H9 (cell line): ENCODE data around the gene FREY1. TPM values are rescaled to one million over a fixed set of nuclear protein-coding genes. Genes with fewer than 3 reads are reported as not detected.
A peak's percentile ranks its signal among the peaks of the same experiment; 100 is the strongest.

Source experiments
- DNase-seq: peaks from one replicate; pipeline ENCODE4 v3.0.0-alpha.2; 2017
- H2AFZ ChIP-seq: one replicate; pipeline ENCODE4 v1.6.1; 2013; ENCODE audit warnings: mild to moderate bottlenecking, low read length, control low read depth, moderate library complexity
- H2AK5ac ChIP-seq: 2 replicates; pipeline ENCODE4 v1.6.1; 2013; ENCODE audit warnings: low read length, control low read depth, mixed read lengths; ENCODE audit not compliant: insufficient read length
- H2BK120ac ChIP-seq: one replicate; pipeline ENCODE4 v1.6.1; 2013; ENCODE audit warnings: low read depth, mild to moderate bottlenecking, low read length, control low read depth, inconsistent platforms; ENCODE audit not compliant: poor library complexity, severe bottlenecking
- H2BK12ac ChIP-seq: 2 replicates; pipeline ENCODE4 v1.6.1; 2013; ENCODE audit warnings: low read length, control low read depth, mixed read lengths, low read depth; ENCODE audit not compliant: insufficient read length
- H2BK15ac ChIP-seq: 2 replicates; pipeline ENCODE4 v1.6.1; 2013; ENCODE audit warnings: low read depth, low read length, control low read depth
- H2BK20ac ChIP-seq: one replicate; pipeline ENCODE4 v1.6.1; 2013; ENCODE audit warnings: low read depth, mild to moderate bottlenecking, low read length, control low read depth, inconsistent platforms; ENCODE audit not compliant: poor library complexity, severe bottlenecking
- H2BK5ac ChIP-seq: 2 replicates; pipeline ENCODE4 v1.6.1; 2013; ENCODE audit warnings: low read length, control low read depth, mixed read lengths; ENCODE audit not compliant: insufficient read length
- H3K14ac ChIP-seq: 2 replicates; pipeline ENCODE4 v1.6.1; 2013; ENCODE audit warnings: low read length, control low read depth; ENCODE audit not compliant: insufficient read depth
- H3K18ac ChIP-seq: 2 replicates; pipeline ENCODE4 v1.6.1; 2013; ENCODE audit warnings: low read depth, mild to moderate bottlenecking, mixed read lengths, low read length, control low read depth; ENCODE audit not compliant: insufficient read length
- H3K23ac ChIP-seq: 2 replicates; pipeline ENCODE4 v1.6.1; 2013; ENCODE audit warnings: low read length, control low read depth, mixed read lengths, low read depth; ENCODE audit not compliant: insufficient read length
- H3K23me2 ChIP-seq: 2 replicates; pipeline ENCODE4 v1.6.1; 2013; ENCODE audit warnings: low read depth, mild to moderate bottlenecking, mixed read lengths, low read length, control low read depth; ENCODE audit not compliant: insufficient read length, poor library complexity, severe bottlenecking
- H3K27ac ChIP-seq: 2 replicates; pipeline ENCODE4 v1.5.1; 2013; ENCODE audit warnings: low read length, control low read depth, mixed read lengths, low read depth; ENCODE audit not compliant: insufficient read length
- H3K27me3 ChIP-seq: 2 replicates; pipeline ENCODE4 v1.6.1; 2013; ENCODE audit warnings: low read length, control low read depth, inconsistent platforms; ENCODE audit not compliant: insufficient read depth
- H3K4ac ChIP-seq: 2 replicates; pipeline ENCODE4 v1.6.1; 2013; ENCODE audit warnings: low read depth, mild to moderate bottlenecking, control low read depth, inconsistent platforms, low read length, moderate library complexity
- H3K4me1 ChIP-seq: 2 replicates; pipeline ENCODE4 v1.6.1; 2013; ENCODE audit warnings: low read length, control low read depth, inconsistent platforms; ENCODE audit not compliant: insufficient read depth
- H3K4me2 ChIP-seq: 2 replicates; pipeline ENCODE4 v1.6.1; 2013; ENCODE audit warnings: low read length, control low read depth, mixed read lengths; ENCODE audit not compliant: insufficient read length, insufficient read depth
- H3K56ac ChIP-seq: 2 replicates; pipeline ENCODE4 v1.6.1; 2013; ENCODE audit warnings: low read depth, mild to moderate bottlenecking, mixed read lengths, low read length, control low read depth; ENCODE audit not compliant: insufficient read length
- H3K79me1 ChIP-seq: 2 replicates; pipeline ENCODE4 v1.6.1; 2013; ENCODE audit warnings: low read depth, mild to moderate bottlenecking, moderate library complexity, low read length, control low read depth, inconsistent platforms; ENCODE audit not compliant: insufficient read depth, poor library complexity, severe bottlenecking
- H3K79me2 ChIP-seq: 2 replicates; pipeline ENCODE4 v1.6.1; 2013; ENCODE audit warnings: low read length, control low read depth, inconsistent platforms; ENCODE audit not compliant: insufficient read depth
- H3K9ac ChIP-seq: 2 replicates; pipeline ENCODE4 v1.6.1; 2013; ENCODE audit warnings: low read length, control low read depth, mixed read lengths; ENCODE audit not compliant: insufficient read length; ENCODE audit errors: extremely low read depth
- H3K9me3 ChIP-seq: one replicate; pipeline ENCODE4 v1.6.1; 2013; ENCODE audit warnings: low read depth, low read length, inconsistent platforms; ENCODE audit not compliant: control insufficient read depth
- H3T11ph ChIP-seq: one replicate; pipeline ENCODE4 v1.6.1; 2013; ENCODE audit warnings: mild to moderate bottlenecking, low read length, control low read depth, inconsistent platforms
- H4K20me1 ChIP-seq: one replicate; pipeline ENCODE4 v1.6.1; 2013; ENCODE audit not compliant: control insufficient read depth, insufficient read length, insufficient read depth
- H4K5ac ChIP-seq: 2 replicates; pipeline ENCODE4 v1.6.1; 2013; ENCODE audit warnings: low read depth, mild to moderate bottlenecking, mixed read lengths, low read length, control low read depth; ENCODE audit not compliant: insufficient read length
- H4K8ac ChIP-seq: replicated peaks from 2 replicates; pipeline ENCODE4 v1.6.1; 2013; ENCODE audit warnings: low read length, control low read depth, mixed read lengths, low read depth; ENCODE audit not compliant: insufficient read length
- H4K91ac ChIP-seq: 2 replicates; pipeline ENCODE4 v1.6.1; 2013; ENCODE audit warnings: low read depth, mild to moderate bottlenecking, moderate library complexity, mixed read lengths, low read length, control low read depth; ENCODE audit not compliant: insufficient read length
- H3K27ac Mint-ChIP-seq, 3 experiments: 2 replicates in 2 of 3; 3 replicates in 1 of 3; pipeline ENCODE4 v1.8.0; 2020 to 2021; ENCODE audit warnings: mixed read lengths in 3 of 3, mild to moderate bottlenecking in 1 of 3, moderate library complexity in 1 of 3
- H3K27me3 Mint-ChIP-seq: 2 replicates; pipeline ENCODE4 v1.8.0; 2021; ENCODE audit warnings: low read depth, mild to moderate bottlenecking, moderate library complexity, mixed read lengths
- H3K36me3 Mint-ChIP-seq, 3 experiments: 2 replicates in 2 of 3; 3 replicates in 1 of 3; pipeline ENCODE4 v1.8.0; 2020 to 2021; ENCODE audit warnings: low read depth in 3 of 3, mixed read lengths in 3 of 3; ENCODE audit not compliant: insufficient read depth in 1 of 3
- H3K4me1 Mint-ChIP-seq, 2 experiments: 2 replicates each; pipeline ENCODE4 v1.8.0; 2020; ENCODE audit warnings: mixed read lengths in 2 of 2
- H3K4me3 Mint-ChIP-seq, 2 experiments: 2 replicates in 1 of 2; 3 replicates in 1 of 2; pipeline ENCODE4 v1.8.0; 2020 to 2021; ENCODE audit warnings: mild to moderate bottlenecking in 2 of 2, mixed read lengths in 2 of 2, moderate library complexity in 1 of 2
- H3K9me3 Mint-ChIP-seq, 2 experiments: 2 replicates in 1 of 2; 3 replicates in 1 of 2; pipeline ENCODE4 v1.8.0; 2020; ENCODE audit warnings: mild to moderate bottlenecking in 2 of 2, mixed read lengths in 2 of 2, moderate library complexity in 1 of 2
- CTCF ChIP-seq: fragments of 200-600 bp; sonication (generic); conservative IDR thresholded peaks from 3 replicates; pipeline ENCODE4 v1.8.0; 2021; ENCODE audit warnings: antibody characterized with exemption, mild to moderate bottlenecking
- WGBS: extraction: QIAGEN DNeasy Blood & Tissue Kit; methylation state at CpG from one replicate; pipeline ENCODE4 v1.1.7; 2013; ENCODE audit warnings: missing lambda C conversion rate, low lambda C conversion rate, mixed read lengths; ENCODE audit not compliant: insufficient read length; ENCODE audit errors: extremely low coverage; 5-methylcytosine and 5-hydroxymethylcytosine counted together
- total RNA-seq: library from RNA; stranded (reverse); gene quantifications from 2 replicates; pipeline ENCODE4 v1.2.1, GENCODE V29; 2021

The FREY1 gene
- total RNA-seq, 1 experiment from 2014 or later = 2.1 TPM

GRCh38 chr11:45886816-45887520 lies 20.1 kb downstream of the FREY1 start:
- Mint-ChIP-seq H3K27ac (no peak overlapping the region), H3K9me3 (no peaks in the 10 kb centered on the region; a peak in 1 of 5 replicates), H3K36me3 (peaks cover 0 to 7% (median 0%) of the 10 kb centered on the region in 3 experiments; a peak in 2 of 7 replicates), H3K4me1 (peaks cover 8 to 15% of the 10 kb centered on the region in 2 experiments), H3K4me3 (peak overlapping the region in 1 of 2 experiments; percentile 81; a peak in 3 of 5 replicates), H3K27me3 (peaks cover 10% of the 10 kb centered on the region)
- Histone ChIP-seq H4K5ac (no peak overlapping the region), H3K4me1 (0 out of 2 replicates have a peak, but pooled peaks cover 2% of the 10 kb centered on the region), H3K79me1 (no peaks in the 10 kb centered on the region), H2AK5ac (no peak overlapping the region), H3K56ac (no peak overlapping the region), H2BK20ac (no peak overlapping the region), H3T11ph (no peak overlapping the region), H3K4me2 (peak overlapping the region; percentile 10), H2BK120ac (no peak overlapping the region), H4K20me1 (no peaks in the 10 kb centered on the region), H3K79me2 (no peaks in the 10 kb centered on the region), H3K9me3 (no peaks in the 10 kb centered on the region), H4K91ac (no peak overlapping the region), H2AFZ (no peak overlapping the region), H3K14ac (no peak overlapping the region; the same call in 1 of the 2 replicates), H2BK12ac (no peak overlapping the region), H3K9ac (no peak overlapping the region), H3K27me3 (no peaks in the 10 kb centered on the region), H3K23ac (no peak overlapping the region), H4K8ac (no peak overlapping the region), H3K18ac (no peak overlapping the region), H3K23me2 (no peaks in the 10 kb centered on the region), H3K4ac (no peak overlapping the region), H2BK5ac (no peak overlapping the region), H2BK15ac (no peak overlapping the region), H3K27ac (no peak overlapping the region)
- no CpG with 5 or more reads among the region's 4 CpGs for WGBS
- no peak for TF ChIP-seq CTCF
- DNase-seq = no peak
